Stomach (tissue), 9 donors: Measurements from ENCODE around the gene SCP2D1. TPM values are rescaled to one million over a fixed set of nuclear protein-coding genes. Genes with fewer than 3 reads are reported as not detected.
"Not testable (repeated sequence)": the region's sequence is repeated elsewhere in the genome, so short reads cannot be mapped to it uniquely, and the experiment has no call there.

Experiments
- DNase-seq, 2 donors: peaks; one replicate each; pipeline versions ENCODE4 v3.0.0 to v3.0.0-alpha.2; 2013 to 2019
- H3K27ac ChIP-seq, 5 donors: fragments of 200-600 bp in 4 of 5; sonication (generic) in 4 of 5; one replicate each; pipeline ENCODE4 v1.5.1; 2013 to 2019; ENCODE audit warnings: mild to moderate bottlenecking in 1 of 5, moderate library complexity in 1 of 5
- H3K27me3 ChIP-seq, 3 donors: fragments of 200-600 bp; sonication (generic); one replicate each; pipeline ENCODE4 v1.5.1; 2017 to 2019; ENCODE audit warnings: mixed run types in 1 of 3
- H3K36me3 ChIP-seq, 4 donors: fragments of 200-600 bp; sonication (generic); 1 replicate in 3 of 4; 2 replicates in 1 of 4; pipeline ENCODE4 v1.5.1; 2016 to 2019
- H3K4me1 ChIP-seq, 4 donors: fragments of 200-600 bp; sonication (generic); one replicate each; pipeline ENCODE4 v1.5.1; 2016 to 2019
- H3K4me3 ChIP-seq, 4 donors: fragments of 200-600 bp; sonication (generic) in 3 of 4; one replicate each; pipeline ENCODE4 v1.5.1; 2016 to 2019; ENCODE audit warnings: mild to moderate bottlenecking in 1 of 4
- H3K9me3 ChIP-seq, 4 donors: fragments of 200-600 bp; sonication (generic); one replicate each; pipeline ENCODE4 v1.5.1; 2016 to 2019
- EP300 ChIP-seq: sonication (generic); formaldehyde crosslinking; IDR thresholded peaks from one replicate; pipeline ENCODE4 v1.6.1; 2017; ENCODE audit warnings: antibody characterized with exemption
- POLR2A ChIP-seq, 4 donors: fragments of 450-650 bp; IDR thresholded peaks; one replicate each; pipeline ENCODE4 v1.6.1; 2016; ENCODE audit warnings: antibody characterized with exemption in 4 of 4, control low read depth in 2 of 4, mild to moderate bottlenecking in 1 of 4, moderate library complexity in 1 of 4
- POLR2AphosphoS5 ChIP-seq, 3 donors: sonication (generic); formaldehyde crosslinking; IDR thresholded peaks; one replicate each; pipeline ENCODE4 v1.6.1; 2016; ENCODE audit warnings: antibody characterized with exemption in 3 of 3
- WGBS, 5 donors: extraction: QIAGEN DNeasy Blood & Tissue Kit in 3 of 5; methylation state at CpG; one replicate each; pipeline versions ENCODE4 v1.1.5 to v1.1.7; 2013 to 2018; 5-methylcytosine and 5-hydroxymethylcytosine counted together
- intact Hi-C: fragments of 100-400 bp; cut with DNase I; formaldehyde crosslinking; loops from one replicate; pipeline ENCODE4 v1.15.1; 2023; ENCODE audit warnings: low total_unique reads
- polyA plus RNA-seq, 3 donors: library from polyadenylated mRNA; stranded (reverse); fragments of 200-250 nt; gene quantifications; one replicate each; pipeline ENCODE4 v1.2.3, GENCODE V29; 2013
- total RNA-seq, 5 donors: library from RNA; depleted of rRNA; stranded (reverse); fragments of >200 nt; gene quantifications; one replicate each; pipeline versions ENCODE4 v1.1.0 to v1.2.3, GENCODE V29; 2014 to 2016
- TF ChIP-seq, protein P1 (sequence below), 7 experiments: fragments of 450-650 bp in 4 of 7; fragments of 200-600 bp in 3 of 7; sonication (generic) in 3 of 7; IDR thresholded peaks; one replicate each; pipeline ENCODE4 v1.5.1; 2016 to 2019; ENCODE audit warnings: antibody characterized with exemption in 7 of 7, control low read depth in 2 of 7, mild to moderate bottlenecking in 1 of 7
- donor health status: healthy with polysubstance abuse.
- donor health status: Bipolar disorder and iron deficiency.
- donor health status: healthy.

SCP2D1 gene
- total and polyA plus RNA-seq, 8 donors, result not detected

DNA sequence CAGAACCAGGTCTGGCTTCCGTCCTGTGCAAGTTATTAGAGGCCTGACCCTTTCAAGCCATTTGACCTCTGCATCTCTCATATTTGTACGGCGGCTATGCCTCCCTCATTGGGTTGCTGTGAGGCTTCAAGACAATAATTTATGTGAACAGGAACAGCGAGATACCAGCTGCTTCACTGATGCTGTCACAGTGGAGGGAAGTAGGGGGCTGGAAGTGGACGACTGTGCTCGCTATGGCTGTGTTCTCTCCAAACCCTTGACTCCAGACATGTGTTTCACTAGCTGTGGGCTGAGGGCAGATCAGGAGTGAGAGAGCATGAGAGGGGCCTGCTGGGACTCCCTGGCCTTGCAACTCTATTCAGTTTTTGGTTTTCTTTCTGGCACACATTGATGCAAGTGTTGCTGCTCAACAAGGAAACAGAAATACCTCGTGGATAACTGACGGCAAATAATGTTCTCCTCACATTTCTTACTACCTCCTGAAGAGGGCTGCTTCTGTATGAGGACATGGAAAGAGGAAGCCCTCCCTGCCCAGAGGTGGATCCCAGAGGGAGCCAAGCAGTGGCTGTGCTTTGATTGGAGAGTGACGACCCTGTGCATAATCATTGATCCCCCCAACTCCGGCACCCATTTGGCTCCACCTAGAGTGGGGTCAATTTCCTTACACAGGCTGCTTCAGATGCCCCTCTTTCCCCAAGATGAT, 34.7 kb upstream of the SCP2D1 start:
- DNase-seq, result no peak
- 67 to 81% (median 69%) methylated on average over 10 of the region's 10 CpGs for WGBS, 5 donors
- H3K36me3 ChIP-seq, result no peaks in the 10 kb centered on the region
- no peak for TF ChIP-seq POLR2A (IDR thresholded peaks at IDR 0.05)
- no peak for TF ChIP-seq EP300
- no peak for TF ChIP-seq POLR2AphosphoS5 (IDR thresholded peaks at IDR 0.05)
- TF ChIP-seq, protein P1, sequence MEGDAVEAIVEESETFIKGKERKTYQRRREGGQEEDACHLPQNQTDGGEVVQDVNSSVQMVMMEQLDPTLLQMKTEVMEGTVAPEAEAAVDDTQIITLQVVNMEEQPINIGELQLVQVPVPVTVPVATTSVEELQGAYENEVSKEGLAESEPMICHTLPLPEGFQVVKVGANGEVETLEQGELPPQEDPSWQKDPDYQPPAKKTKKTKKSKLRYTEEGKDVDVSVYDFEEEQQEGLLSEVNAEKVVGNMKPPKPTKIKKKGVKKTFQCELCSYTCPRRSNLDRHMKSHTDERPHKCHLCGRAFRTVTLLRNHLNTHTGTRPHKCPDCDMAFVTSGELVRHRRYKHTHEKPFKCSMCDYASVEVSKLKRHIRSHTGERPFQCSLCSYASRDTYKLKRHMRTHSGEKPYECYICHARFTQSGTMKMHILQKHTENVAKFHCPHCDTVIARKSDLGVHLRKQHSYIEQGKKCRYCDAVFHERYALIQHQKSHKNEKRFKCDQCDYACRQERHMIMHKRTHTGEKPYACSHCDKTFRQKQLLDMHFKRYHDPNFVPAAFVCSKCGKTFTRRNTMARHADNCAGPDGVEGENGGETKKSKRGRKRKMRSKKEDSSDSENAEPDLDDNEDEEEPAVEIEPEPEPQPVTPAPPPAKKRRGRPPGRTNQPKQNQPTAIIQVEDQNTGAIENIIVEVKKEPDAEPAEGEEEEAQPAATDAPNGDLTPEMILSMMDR (IDR thresholded peaks at IDR 0.05), result no peak
- H3K27ac ChIP-seq, result no peak overlapping the region
- intact Hi-C loops, result no loop called here
- no peaks in the 10 kb centered on the region for H3K9me3 ChIP-seq
- no peaks in the 10 kb centered on the region for H3K27me3 ChIP-seq
- no peaks in the 10 kb centered on the region for H3K4me1 ChIP-seq
- H3K4me3 ChIP-seq, result no peak overlapping the region

- Histone ChIP-seq H3K4me3 (no peak overlapping the region), H3K36me3 (no peaks in the 10 kb centered on the region), H3K27me3 (no peaks in the 10 kb centered on the region), H3K9me3 (no peaks in the 10 kb centered on the region), H3K27ac (no peak overlapping the region), H3K4me1 (no peaks in the 10 kb centered on the region)
- TF ChIP-seq POLR2A (IDR thresholded peaks at IDR 0.05) (no peak), POLR2AphosphoS5 (IDR thresholded peaks at IDR 0.05) (no peak), EP300 (no peak)
- TF ChIP-seq, protein P1 (IDR thresholded peaks at IDR 0.05), result no peak
- intact Hi-C loops, result no loop called here
- WGBS, 5 donors, result 80 to 90% (median 84%) methylated on average over 9 of the region's 9 CpGs
- DNase-seq, result no peak
Observed at GRCh38 chr20:18780385-18781130, 33.0 kb upstream of the SCP2D1 start.

DNA sequence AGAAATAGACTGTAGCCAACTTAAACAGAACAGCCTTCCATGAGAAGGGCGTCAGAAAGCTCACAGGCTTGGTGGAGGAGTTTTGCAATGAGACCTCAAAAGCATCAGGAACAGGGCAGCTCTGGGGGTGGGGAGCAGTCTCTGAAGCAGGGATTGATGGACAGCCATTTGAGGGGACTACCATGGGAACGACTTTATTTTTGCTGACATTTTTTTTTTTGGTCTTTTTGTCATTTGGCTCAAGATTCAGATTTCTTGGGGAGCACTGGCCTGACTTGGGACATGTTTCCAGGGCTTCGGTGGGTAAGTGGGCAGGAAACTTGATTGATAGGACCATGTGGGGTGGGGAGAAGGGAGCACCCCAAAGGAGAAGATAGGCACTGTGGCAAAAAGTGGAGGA, 32.1 kb upstream of the SCP2D1 start:
- no peak for DNase-seq

GRCh38 chr20:18783385-18783959, 30.1 kb upstream of the SCP2D1 start:
- WGBS, 5 donors, result 75 to 83% (median 79%) methylated on average over 5 of the region's 5 CpGs
- DNase-seq, result no peak
- intact Hi-C loops, result no loop called here
- Histone ChIP-seq H3K27me3 (no peaks in the 10 kb centered on the region), H3K4me1 (no peaks in the 10 kb centered on the region), H3K4me3 (no peak overlapping the region), H3K27ac (no peak overlapping the region), H3K36me3 (no peaks in the 10 kb centered on the region), H3K9me3 (no peaks in the 10 kb centered on the region)
- TF ChIP-seq, protein P1 (IDR thresholded peaks at IDR 0.05), result no peak
- no peak for TF ChIP-seq POLR2AphosphoS5 (IDR thresholded peaks at IDR 0.05)
- no peak for TF ChIP-seq EP300
- no peak for TF ChIP-seq POLR2A (IDR thresholded peaks at IDR 0.05)

More for the DNA sequence above, 32.1 kb upstream of the SCP2D1 start:
- intact Hi-C loops, result no loop called here
- no peaks in the 10 kb centered on the region for H3K4me1 ChIP-seq
- TF ChIP-seq POLR2A (IDR thresholded peaks at IDR 0.05) (no peak), POLR2AphosphoS5 (IDR thresholded peaks at IDR 0.05) (no peak), EP300 (no peak)
- TF ChIP-seq, protein P1 (IDR thresholded peaks at IDR 0.05), result no peak
- no peaks in the 10 kb centered on the region for H3K36me3 ChIP-seq
- H3K9me3 ChIP-seq, result no peaks in the 10 kb centered on the region
- no peak overlapping the region for H3K27ac ChIP-seq
- no peak overlapping the region for H3K4me3 ChIP-seq
- 71 to 84% (median 78%) methylated on average over 3 of the region's 3 CpGs for WGBS, 5 donors
- H3K27me3 ChIP-seq, result no peaks in the 10 kb centered on the region

- 68 to 91% (median 83%) methylated on average over 1 to 2 of the region's 2 CpGs for WGBS, 5 donors
- H3K27ac ChIP-seq, intact Hi-C loops, H3K4me3 ChIP-seq, DNase-seq, H3K4me1 ChIP-seq, H3K9me3 ChIP-seq, H3K36me3 ChIP-seq, H3K27me3 ChIP-seq: not testable (repeated sequence)
Observed at GRCh38 chr20:18787046-18787445, 26.5 kb upstream of the SCP2D1 start.
